HG02763 (cell line): Measurements from ENCODE around the gene CNTN4.

ENCODE experiments used
- ATAC-seq: cut with Tn5 transposase; IDR thresholded peaks from one replicate; pipeline ENCODE4 v1.9.1; 2021; ENCODE audit warnings: mild to moderate bottlenecking, moderate library complexity; ENCODE audit not compliant: unreplicated experiment

Gene CNTN4

GRCh38 chr3:2661078-2661477 is 562.4 kb downstream of the CNTN4 start:
- no peak for ATAC-seq

DNA sequence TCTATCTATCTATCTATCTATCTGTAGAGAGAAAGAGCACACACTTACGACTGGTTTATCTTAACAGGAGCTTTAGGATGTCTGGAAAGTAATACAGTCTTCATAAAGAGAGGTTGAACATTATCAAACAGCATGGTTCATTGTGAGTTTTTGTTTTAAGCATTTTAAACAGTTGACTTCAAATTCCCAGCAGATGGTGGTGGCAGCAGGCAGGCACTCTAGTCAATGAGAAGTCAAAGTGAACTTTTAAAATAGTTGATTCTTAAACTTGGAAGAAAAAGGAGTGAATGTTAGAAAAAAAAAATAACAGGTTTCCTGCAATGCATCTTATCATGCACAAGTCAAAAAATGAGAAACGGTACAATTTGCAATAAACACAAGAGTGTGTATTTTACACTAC is 578.8 kb downstream of the CNTN4 start:
- ATAC-seq: no peak

GRCh38 chr3:2680236-2680635 is 581.6 kb downstream of the CNTN4 start:
- no peak for ATAC-seq

- no peak for ATAC-seq
Measured at GRCh38 chr3:2684046-2684445, 585.4 kb downstream of the CNTN4 start.

GRCh38 chr3:2686816-2687502 is 588.3 kb downstream of the CNTN4 start:
- no peak for ATAC-seq

GRCh38 chr3:2697589-2697988 is 598.9 kb downstream of the CNTN4 start:
- no peak for ATAC-seq

DNA sequence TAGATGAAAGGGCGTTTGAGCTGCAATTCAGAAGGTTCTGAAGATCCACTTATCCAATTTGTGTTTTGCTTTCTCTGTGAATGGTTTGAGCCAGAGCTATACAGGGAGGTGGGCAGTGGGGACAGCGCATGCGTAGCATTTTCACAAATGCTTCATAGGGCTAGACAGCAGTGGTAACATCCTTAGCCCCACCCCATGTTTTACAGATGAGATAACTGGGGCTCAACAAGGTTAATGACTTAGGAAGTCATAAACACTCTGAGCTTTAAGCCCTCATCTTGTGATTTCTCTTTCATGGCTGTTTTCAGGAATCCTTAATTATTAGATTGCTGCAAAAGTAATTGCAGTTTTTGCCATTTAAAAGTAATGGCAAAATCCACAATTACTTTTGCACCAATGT is 602.8 kb downstream of the CNTN4 start:
- no peak for ATAC-seq

GRCh38 chr3:2706144-2706835 is 607.6 kb downstream of the CNTN4 start:
- ATAC-seq: no peak

DNA sequence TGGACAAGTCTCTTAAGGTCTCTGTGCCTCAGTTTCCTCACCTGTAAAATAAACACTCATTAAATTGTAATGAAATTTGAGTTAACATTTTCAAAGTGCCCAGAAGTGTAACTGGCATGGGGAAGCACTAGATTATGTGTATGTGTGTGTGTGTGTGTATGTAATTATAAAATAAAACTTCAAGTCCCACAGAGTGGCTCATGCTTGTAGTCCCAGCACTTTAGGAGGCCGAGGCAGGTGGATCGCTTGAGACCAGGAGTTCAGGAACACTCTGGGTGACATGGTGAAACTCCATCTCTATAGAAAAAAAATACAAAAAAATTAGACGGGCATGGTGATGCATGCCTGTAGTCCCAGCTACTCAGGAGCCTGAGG is 608.2 kb downstream of the CNTN4 start:
- no peak for ATAC-seq

GRCh38 chr3:2711081-2711480 is 612.4 kb downstream of the CNTN4 start:
- ATAC-seq: no peak

DNA sequence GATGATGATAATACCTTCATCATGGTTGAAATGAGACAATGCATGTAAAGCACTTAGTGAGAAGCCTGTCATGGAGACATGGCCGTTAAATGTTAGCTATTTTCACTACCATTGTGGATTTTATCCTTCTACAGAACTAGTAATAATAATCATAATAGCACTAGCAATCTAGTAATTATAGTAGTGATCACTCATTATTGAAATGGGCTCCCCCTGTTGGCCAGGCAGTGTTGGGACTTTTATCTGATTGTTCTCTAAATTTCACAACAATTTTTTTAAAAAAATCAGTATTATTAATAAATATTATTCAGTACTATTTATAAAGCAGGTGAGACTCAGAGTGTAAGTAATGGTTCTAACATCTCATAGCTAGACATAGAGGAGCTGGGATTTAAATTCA is 615.3 kb downstream of the CNTN4 start:
- ATAC-seq: no peak

- ATAC-seq: no peak
Measured at GRCh38 chr3:2714834-2715233, 616.2 kb downstream of the CNTN4 start.

GRCh38 chr3:2727101-2727500 is 628.4 kb downstream of the CNTN4 start:
- ATAC-seq: no peak

DNA sequence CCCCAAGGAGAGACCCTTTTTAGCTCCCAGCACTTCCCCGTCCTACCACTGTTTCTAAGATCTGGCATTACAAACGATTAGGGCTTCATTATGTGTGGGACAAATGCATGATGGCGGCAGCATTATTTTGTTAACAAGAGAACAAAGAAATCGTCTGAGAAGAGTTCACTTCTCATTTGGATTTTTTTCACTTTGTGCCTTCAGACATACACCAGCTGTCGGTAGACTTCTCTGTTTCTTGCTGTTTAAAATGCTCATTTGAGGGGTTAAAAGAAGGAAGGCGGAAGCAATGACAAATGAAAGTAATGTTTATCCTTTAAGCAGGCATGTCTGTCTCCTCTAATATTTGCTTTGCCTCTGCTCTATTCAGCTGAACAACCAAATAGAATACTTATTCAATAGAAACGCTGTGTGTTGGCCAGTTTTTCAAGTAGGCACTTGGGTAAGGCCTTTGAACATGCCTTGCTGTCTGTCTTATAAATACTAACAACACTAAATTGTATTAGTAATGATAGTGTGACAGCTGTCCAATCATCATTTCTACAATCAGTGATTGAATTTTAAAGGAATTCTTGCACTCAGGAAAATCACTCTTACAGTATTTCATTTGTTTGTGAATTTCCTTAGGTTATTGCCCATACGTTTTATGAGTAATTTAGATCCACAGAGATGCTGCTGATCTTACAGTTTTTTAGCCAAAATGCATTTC is 629.1 kb downstream of the CNTN4 start:
- ATAC-seq: no peak

- ATAC-seq: no peak
Measured at GRCh38 chr3:2731843-2732242, 633.2 kb downstream of the CNTN4 start.

DNA sequence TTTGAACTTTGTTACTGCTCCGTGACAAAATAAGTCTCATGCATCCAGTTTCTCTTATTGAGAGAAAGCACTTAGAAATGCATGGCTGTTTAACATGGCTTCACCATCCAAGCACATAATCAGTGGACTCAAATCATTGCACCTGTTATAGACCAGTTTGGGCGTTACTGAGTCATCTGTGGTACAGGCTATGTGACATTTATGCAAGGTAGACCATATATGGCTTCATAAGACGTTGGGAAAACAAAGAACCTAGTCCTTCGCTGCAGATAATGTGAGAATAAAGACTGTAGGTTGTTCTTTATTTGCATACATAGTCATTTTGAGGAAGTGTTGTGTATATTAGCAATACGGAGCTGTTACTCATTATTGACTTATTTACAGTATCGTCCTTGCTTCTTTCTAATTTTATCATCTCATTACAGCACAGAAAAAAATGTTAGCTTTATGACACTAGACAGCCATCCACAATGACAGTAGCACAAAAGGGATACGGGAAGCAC is 636.8 kb downstream of the CNTN4 start:
- no peak for ATAC-seq

GRCh38 chr3:2741516-2741915 is 642.9 kb downstream of the CNTN4 start:
- ATAC-seq: no peak

DNA sequence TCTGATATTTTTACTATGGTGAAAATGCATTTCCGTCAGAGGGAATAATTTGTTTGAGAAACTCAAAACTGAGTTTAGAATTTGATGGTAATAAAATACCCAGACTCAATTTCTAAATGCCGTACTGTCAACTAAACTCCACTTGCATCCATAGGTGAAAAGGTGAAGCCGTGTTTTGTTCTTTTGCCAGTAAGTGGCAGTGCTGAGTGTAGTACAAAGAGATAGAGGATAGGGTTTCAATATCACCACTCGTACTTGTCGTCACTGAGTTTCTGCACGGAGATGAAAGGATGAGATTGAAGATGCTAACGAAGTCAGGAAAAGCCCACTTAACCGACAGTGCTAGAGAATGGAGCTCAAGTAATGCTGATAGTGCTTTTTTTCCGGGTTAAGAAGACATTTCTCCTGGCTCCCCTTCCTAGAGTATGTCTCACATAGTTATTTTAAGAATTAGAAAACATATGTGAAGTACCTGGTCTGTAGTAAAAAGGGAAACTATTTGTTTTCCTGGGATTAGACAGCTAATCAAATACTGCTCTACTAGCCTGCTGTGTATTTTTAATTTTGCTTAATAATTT is 666.4 kb downstream of the CNTN4 start:
- no peak for ATAC-seq

DNA sequence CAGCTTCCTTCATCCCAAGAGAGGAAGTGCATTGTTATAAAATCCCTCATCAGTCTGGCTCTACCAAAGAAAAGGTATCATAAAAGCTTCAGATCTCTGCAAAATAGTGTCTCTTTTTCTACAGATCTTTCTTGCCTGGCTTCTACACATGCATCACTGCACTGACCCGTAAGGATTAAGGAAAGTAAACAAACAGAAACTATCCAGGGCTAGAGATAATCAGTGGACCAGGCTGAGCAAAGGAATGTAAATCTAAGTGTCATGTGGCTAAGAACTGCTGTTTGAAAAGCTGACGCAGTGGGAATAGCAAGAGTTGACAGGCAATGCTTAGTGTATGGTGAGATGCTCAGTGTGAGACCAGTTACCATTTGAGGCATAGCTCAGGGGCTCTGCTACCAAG is 671.8 kb downstream of the CNTN4 start:
- no peak for ATAC-seq

- ATAC-seq: peak; percentile 58
Measured at GRCh38 chr3:2771193-2771592, 672.5 kb downstream of the CNTN4 start.

- ATAC-seq: no peak
Measured at GRCh38 chr3:2771741-2772140, 673.1 kb downstream of the CNTN4 start.

DNA sequence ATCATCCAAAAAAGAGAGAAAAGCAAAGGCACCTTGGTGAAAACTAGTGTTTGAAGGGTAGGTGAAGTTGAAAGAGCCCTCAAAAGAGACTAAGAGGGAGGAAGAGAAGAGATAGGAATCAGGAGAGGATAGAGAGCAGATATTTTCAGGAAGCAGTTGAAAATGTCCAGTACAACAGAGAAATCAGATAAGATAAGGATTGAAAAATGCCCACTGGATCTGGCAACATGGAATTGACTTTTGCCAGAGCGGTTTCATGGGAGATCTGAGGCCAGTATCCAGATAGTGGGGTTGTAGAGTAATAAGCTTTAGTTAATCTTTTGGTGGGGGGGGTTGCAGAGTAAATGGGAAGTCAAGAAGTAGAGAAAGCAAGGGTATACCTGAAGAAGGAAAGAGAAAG is 674.1 kb downstream of the CNTN4 start:
- ATAC-seq: no peak
